C4-2B (cell line): ENCODE data around the gene GSS.

Experiments
- CTCF ChIP-seq: fragments of 450-650 bp; conservative IDR thresholded peaks from 2 replicates; pipeline ENCODE4 v1.5.1; 2017; ENCODE audit warnings: mild to moderate bottlenecking
- ZFX ChIP-seq: fragments of 450-650 bp; IDR thresholded peaks from 2 replicates; pipeline ENCODE4 v1.6.1; 2017

- TF ChIP-seq CTCF (no peak; the same call in 1 of the 2 replicates), ZFX (no peak)
Observed at GRCh38 chr20:35001596-35002362, 46.2 kb upstream of the GSS start.
